SK-N-MC (cell line): ENCODE data around the gene WDFY4.

Source experiments
- EZH2 ChIP-seq: fragments of 200-600 bp; sonication (generic); IDR thresholded peaks from one replicate; pipeline ENCODE4 v1.6.1; 2017; ENCODE audit warnings: antibody characterized with exemption
- FOXP2 ChIP-seq: optimal IDR thresholded peaks from 2 replicates; pipeline ENCODE3; 2011; ENCODE audit warnings: mild to moderate bottlenecking, moderate library complexity; ENCODE audit not compliant: insufficient read depth; ENCODE audit errors: extremely low read length, control extremely low read depth
- POLR2AphosphoS5 ChIP-seq: IDR thresholded peaks from 2 replicates; pipeline ENCODE4 v1.6.1; 2012; ENCODE audit warnings: mild to moderate bottlenecking, low read depth, low read length, borderline replicate concordance

GRCh38 chr10:48902096-48902495 is 217.4 kb downstream of the WDFY4 start:
- TF ChIP-seq EZH2 (no peak), POLR2AphosphoS5 (no peak), FOXP2 (no peak)
